ENCODE measurements around the gene CTU1. TPM values are rescaled to one million over a fixed set of nuclear protein-coding genes. Genes with fewer than 3 reads are reported as not detected.

The CTU1 gene
- total and polyA plus RNA-seq, 10 of the 15 experiments (the other 5 are each of a cell fraction or from before 2014, with no cell fraction given): 0.02 to 10.5 (median 3.0) TPM; not detected in 1

DNA sequence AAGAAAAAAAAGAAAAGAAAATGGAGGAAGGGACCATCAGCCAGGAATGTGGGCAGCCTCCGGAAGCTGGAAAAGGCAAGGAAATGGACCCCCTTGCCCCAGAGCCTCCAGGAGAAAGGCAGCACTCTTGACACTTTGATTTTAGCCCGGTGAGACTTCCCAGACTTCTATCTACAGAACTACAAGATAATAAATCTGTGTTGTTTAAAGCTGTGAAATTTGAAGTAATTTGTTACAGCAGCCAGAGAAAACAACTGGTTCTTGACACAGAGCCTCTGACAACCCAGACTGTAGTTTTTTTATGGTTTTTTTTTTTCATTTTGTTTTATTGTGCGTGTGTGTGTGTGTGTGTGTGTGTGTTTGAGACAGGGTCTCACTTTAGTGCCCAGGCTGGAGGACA is 7.6 kb downstream of the CTU1 start:
- Histone ChIP-seq H3K36me3 (ENCODE audit: control insufficient read depth in 2 of 2, insufficient read depth in 2 of 2, low read length in 1 of 2) (peaks cover 8% of the 10 kb centered on the region in 2 experiments; a peak in 3 of 4 replicates), H3K4me3 (no peak overlapping the region), H4K20me1 (ENCODE audit: control insufficient read depth, insufficient read depth) (no peaks in the 10 kb centered on the region; the same call in 1 of the 2 replicates), H3K4me2 (ENCODE audit: control insufficient read depth, insufficient read depth) (no peak overlapping the region), H2AFZ (ENCODE audit: control insufficient read depth, low read depth, low read length) (no peak overlapping the region), H3K9me3 (replicated peaks; ENCODE audit: control insufficient read depth, insufficient read depth, low read length) (no peaks in the 10 kb centered on the region), H3K9ac (ENCODE audit: control insufficient read depth, insufficient read depth, low read length) (no peak overlapping the region), H3K27me3 (replicated peaks in 1 of 2; ENCODE audit: control insufficient read depth in 2 of 2, insufficient read depth in 2 of 2, low read length in 1 of 2) (no peaks in the 10 kb centered on the region), H3K79me2 (ENCODE audit: control insufficient read depth, insufficient read depth, low read length) (no peaks in the 10 kb centered on the region), H3K4me1 (ENCODE audit: control insufficient read depth, insufficient read depth, low read length) (no peaks in the 10 kb centered on the region; the same call in 1 of the 2 replicates), H3K27ac (ENCODE audit: control insufficient read depth, insufficient read depth) (no peak overlapping the region)
- ChIA-PET POLR2A (no interaction called here), RAD21 (ENCODE audit: unreplicated experiment) (no interaction called here), CTCF (interaction anchor here (0.6 to 0.7 kb wide), 2 partner anchors 67 to 158 kb away, joined by 3 read pairs; no protein-coding TSS in a partner anchor), SMC1A (ENCODE audit: uncharacterized antibody, unreplicated experiment) (no interaction called here)
- FAIRE-seq: no peak
- 100% methylated on average over 2 of the region's 3 CpGs for WGBS (ENCODE audit: insufficient coverage, insufficient replicate concordance, low lambda C conversion rate, missing lambda C conversion rate)
- BruUV-seq (replicated peaks): no TSS peak
- TF ChIP-seq NR2C1 (IDR thresholded peaks at IDR 0.05) (no peak), WRNIP1 (IDR thresholded peaks at IDR 0.05; ENCODE audit: borderline replicate concordance, low read depth, low read length) (no peak), HDGF (IDR thresholded peaks at IDR 0.05) (no peak), POU2F2 (IDR thresholded peaks at IDR 0.05; ENCODE audit: borderline replicate concordance, low read depth, low read length) (no peak), TARDBP (IDR thresholded peaks at IDR 0.05; ENCODE audit: borderline replicate concordance) (no peak), JUNB (IDR thresholded peaks at IDR 0.05) (no peak), SUPT20H (IDR thresholded peaks at IDR 0.05; ENCODE audit: borderline replicate concordance, control insufficient read depth, low read depth, low read length) (no peak), SIN3A (IDR thresholded peaks at IDR 0.05; ENCODE audit: low read depth, low read length) (no peak), EED (IDR thresholded peaks at IDR 0.05; ENCODE audit: low read depth) (no peak), SRF (IDR thresholded peaks at IDR 0.05; ENCODE audit: low read depth in 2 of 2, low read length in 2 of 2) (no peak), SMC3 (IDR thresholded peaks at IDR 0.05; ENCODE audit: borderline replicate concordance, low read length) (no peak), CREB1 (IDR thresholded peaks at IDR 0.05; ENCODE audit: low read depth) (no peak), TAF1 (IDR thresholded peaks at IDR 0.05; ENCODE audit: borderline replicate concordance, low read depth, low read length) (no peak), STAT1 (conservative IDR thresholded peaks at IDR 0.05) (no peak), EGR1 (IDR thresholded peaks at IDR 0.05; ENCODE audit: borderline replicate concordance in 1 of 2, low read depth in 2 of 2, low read length in 2 of 2) (no peak), CEBPB (IDR thresholded peaks at IDR 0.05; ENCODE audit: borderline replicate concordance in 1 of 2, low read depth in 2 of 2, low read length in 2 of 2) (no peak), BACH1 (IDR thresholded peaks at IDR 0.05; ENCODE audit: borderline replicate concordance) (no peak)
- intact Hi-C loops (cut with micrococcal nuclease; ENCODE audit: unreplicated experiment): no loop called here
- in situ Hi-C loops (cut with MboI): loop anchor here (10.0 kb wide), 1 partner anchor 1076 kb away; the partner anchor contains the start of genes VRK3 and ZNF473
- no peak for DNase-seq (ENCODE audit: low read depth, low spot score)
- ATAC-seq: no peak

All from GM12878 (cell line).